Fibroblast of the conjunctiva (primary cell): Measurements from ENCODE around the gene CNOT4.
"Not testable (repeated sequence)": the region's sequence is repeated elsewhere in the genome, so short reads cannot be mapped to it uniquely, and the experiment has no call there.

Experiments
- DNase-seq: peaks from one replicate; pipeline ENCODE4 v3.0.0-alpha.2; 2010; ENCODE audit warnings: low read depth

The CNOT4 gene

GRCh38 chr7:135454060-135454459 lies 55.8 kb downstream of the CNOT4 start:
- DNase-seq = no peak

- DNase-seq = no peak
Observed at GRCh38 chr7:135449436-135449835, 60.5 kb downstream of the CNOT4 start.

GRCh38 chr7:135448753-135449152 lies 61.1 kb downstream of the CNOT4 start:
- no peak for DNase-seq

- no peak for DNase-seq
Observed at GRCh38 chr7:135447748-135448147, 62.2 kb downstream of the CNOT4 start.

GRCh38 chr7:135445690-135446089 lies 64.2 kb downstream of the CNOT4 start:
- DNase-seq = no peak

- not testable (repeated sequence) for DNase-seq
Observed at GRCh38 chr7:135445266-135445665, 64.6 kb downstream of the CNOT4 start.

- DNase-seq = no peak
Observed at GRCh38 chr7:135441791-135442190, 68.1 kb downstream of the CNOT4 start.

GRCh38 chr7:135434047-135434446 lies 75.9 kb downstream of the CNOT4 start:
- no peak for DNase-seq

- no peak for DNase-seq
Observed at GRCh38 chr7:135430626-135431025, 79.3 kb downstream of the CNOT4 start.

- no peak for DNase-seq
Observed at GRCh38 chr7:135428879-135429278, 81.0 kb downstream of the CNOT4 start.

GRCh38 chr7:135428011-135428410 lies 81.9 kb downstream of the CNOT4 start:
- DNase-seq = no peak

GRCh38 chr7:135427166-135427565 lies 82.7 kb downstream of the CNOT4 start:
- no peak for DNase-seq

- no peak for DNase-seq
Observed at GRCh38 chr7:135425036-135425435, 84.9 kb downstream of the CNOT4 start.

GRCh38 chr7:135420786-135421185 lies 89.1 kb downstream of the CNOT4 start:
- DNase-seq = no peak

GRCh38 chr7:135416431-135416830 lies 93.5 kb downstream of the CNOT4 start:
- DNase-seq = no peak

GRCh38 chr7:135414850-135415439 lies 95.0 kb downstream of the CNOT4 start:
- DNase-seq = peak; percentile 59

- DNase-seq = no peak
Observed at GRCh38 chr7:135414208-135414607, 95.7 kb downstream of the CNOT4 start.

- DNase-seq = no peak
Observed at GRCh38 chr7:135411098-135411497, 98.8 kb downstream of the CNOT4 start.

GRCh38 chr7:135410543-135410942 lies 99.4 kb downstream of the CNOT4 start:
- DNase-seq = no peak

GRCh38 chr7:135409845-135410542 lies 99.9 kb downstream of the CNOT4 start:
- DNase-seq = no peak

- DNase-seq = no peak
Observed at GRCh38 chr7:135407884-135408283, 102.0 kb downstream of the CNOT4 start.

GRCh38 chr7:135406918-135407317 lies 103.0 kb downstream of the CNOT4 start:
- DNase-seq = no peak

GRCh38 chr7:135405969-135406368 lies 103.9 kb downstream of the CNOT4 start:
- DNase-seq = no peak

- no peak for DNase-seq
Observed at GRCh38 chr7:135403302-135403701, 106.6 kb downstream of the CNOT4 start.
